K562 (cell line): ENCODE data around the gene AREL1. TPM values are rescaled to one million over a fixed set of nuclear protein-coding genes. Genes with fewer than 3 reads are reported as not detected.
A peak's percentile ranks its signal among the peaks of the same experiment; 100 is the strongest.

Experiments
- CCNT2 ChIP-seq: IDR thresholded peaks from 2 replicates; pipeline ENCODE4 v1.6.1; 2011; ENCODE audit warnings: borderline replicate concordance, low read depth, mild to moderate bottlenecking, moderate library complexity, mixed read lengths, low read length; ENCODE audit not compliant: insufficient read length; ENCODE audit errors: extremely low read depth
- COPS2 ChIP-seq: fragments of 450-650 bp; conservative IDR thresholded peaks from 2 replicates; pipeline ENCODE4 v1.6.1; 2016; ENCODE audit warnings: mild to moderate bottlenecking, moderate library complexity
- DEAF1 ChIP-seq: fragments of 450-650 bp; formaldehyde crosslinking; IDR thresholded peaks from 2 replicates; pipeline ENCODE4 v1.4.0; 2020; ENCODE audit warnings: mild to moderate bottlenecking, moderate library complexity
- FOXO4 ChIP-seq: fragments of 450-650 bp; formaldehyde crosslinking; IDR thresholded peaks from 2 replicates; pipeline ENCODE4 v1.4.0; 2020; ENCODE audit warnings: mild to moderate bottlenecking, moderate library complexity
- HIVEP1 ChIP-seq: fragments of 250-450 bp; sonication (Bioruptor Pico); IDR thresholded peaks from 2 replicates; pipeline ENCODE4 v1.4.0; 2020; ENCODE audit warnings: mild to moderate bottlenecking
- MBD1 ChIP-seq: fragments of 250-450 bp; sonication (Bioruptor Pico); IDR thresholded peaks from 2 replicates; pipeline ENCODE4 v1.8.0; 2022; ENCODE audit warnings: inconsistent platforms
- NKRF ChIP-seq: fragments of 450-650 bp; IDR thresholded peaks from 2 replicates; pipeline ENCODE4 v1.6.1; 2016; ENCODE audit warnings: borderline replicate concordance
- NONO ChIP-seq, 2 experiments: fragments of 200-400 bp in 1 of 2; fragments of 450-650 bp in 1 of 2; formaldehyde crosslinking in 1 of 2; IDR thresholded peaks; 2 replicates each; pipeline ENCODE4 v1.6.1; 2017; ENCODE audit warnings: low read depth in 2 of 2, mild to moderate bottlenecking in 2 of 2, moderate library complexity in 2 of 2, low read length in 1 of 2
- SUPT5H ChIP-seq: fragments of 450-650 bp; IDR thresholded peaks from 2 replicates; pipeline ENCODE4 v1.6.1; 2016
- THRB ChIP-seq: fragments of 450-650 bp; formaldehyde crosslinking; conservative IDR thresholded peaks from 2 replicates; pipeline ENCODE4 v1.4.0; 2022; ENCODE audit warnings: mild to moderate bottlenecking, missing genetic modification characterization
- TRIM24 ChIP-seq, 2 experiments: fragments of 450-650 bp; IDR thresholded peaks; 2 replicates each; pipeline ENCODE4 v1.6.1; 2016
- TSC22D4 ChIP-seq: fragments of 450-650 bp; IDR thresholded peaks from 2 replicates; pipeline ENCODE4 v1.6.1; 2016; ENCODE audit warnings: missing genetic modification characterization, missing biosample characterization, control low read depth
- ZBTB12 ChIP-seq: fragments of 250-450 bp; sonication (Bioruptor Pico); IDR thresholded peaks from 2 replicates; pipeline ENCODE4 v1.4.0; 2020
- ZNF133 ChIP-seq: fragments of 250-450 bp; sonication (Bioruptor Pico); IDR thresholded peaks from 2 replicates; pipeline ENCODE4 v1.4.0; 2020; ENCODE audit warnings: mild to moderate bottlenecking
- ZNF146 ChIP-seq: IDR thresholded peaks from one replicate; pipeline ENCODE4 v1.6.1; 2018; ENCODE audit warnings: missing compliant biosample characterization; ENCODE audit not compliant: unreplicated experiment
- ZNF175 ChIP-seq: fragments of 200-800 bp; sonication (Bioruptor generic); IDR thresholded peaks from 2 replicates; pipeline ENCODE4 v1.6.1; 2016; ENCODE audit warnings: low read depth, mild to moderate bottlenecking, missing genetic modification characterization, missing compliant biosample characterization
- ZNF232 ChIP-seq: sonication (generic); formaldehyde crosslinking; IDR thresholded peaks from 2 replicates; pipeline ENCODE4 v1.8.0; 2022; ENCODE audit warnings: mild to moderate bottlenecking, missing genetic modification reagents
- polyA plus RNA-seq, 8 experiments: library from polyadenylated mRNA; depleted of rRNA in 4 of 8; stranded (reverse) in 5 of 8; unstranded in 3 of 8; fragments of >200 nt; fragmentation: Nextera tagmentation in 2 of 8; fragmentation: Illumina TruSeq in 1 of 8; extraction: Ambion mirVana in 2 of 8; extraction: Trizol in 1 of 8; gene quantifications; 2 replicates each; pipeline versions ENCODE4 v1.2.1 to v1.2.3, GENCODE V29; 2011 to 2014; ENCODE audit warnings: inconsistent platforms in 1 of 8, missing spikeins in 1 of 8
- total RNA-seq, 7 experiments: library from RNA; depleted of rRNA in 6 of 7; stranded (reverse); fragments of >200 nt in 6 of 7; fragmentation: Illumina TruSeq in 2 of 7; extraction: Trizol in 2 of 7; gene quantifications; 2 replicates each; pipeline versions ENCODE4 v1.2.1 to v1.2.3, GENCODE V29; 2011 to 2021; ENCODE audit warnings: low replicate concordance in 1 of 7

Gene AREL1
- total and polyA plus RNA-seq, 9 of the 15 experiments (the other 6 are each of a cell fraction or from before 2014, with no cell fraction given): 6.0 to 24.8 (median 16.6) TPM

GRCh38 chr14:74712499-74713394 is at the start of gene AREL1, which contains the start of gene FCF1 (continued):
- TF ChIP-seq SUPT5H (peak; percentile 76), HIVEP1 (CRISPR knock-in tag) (0 out of 2 replicates have a peak, but pooled peaks have one; percentile 44), TSC22D4 (no peak), ZNF175 (CRISPR knock-in tag) (no peak), ZNF232 (CRISPR knock-in tag) (no peak), THRB (CRISPR knock-in tag) (no peak), ZNF146 (no peak), TRIM24 (IDR thresholded peaks at IDR 0.05) (peak in 1 of 2 experiments; percentile 19; a peak in 1 of 4 replicates), NKRF (peak; percentile 84), ZBTB12 (CRISPR knock-in tag) (peak; percentile 92), CCNT2 (no peak), NONO (IDR thresholded peaks at IDR 0.05; ENCODE audit: low read depth in 2 of 2, low read length in 1 of 2) (no peak; a peak in 1 of 4 replicates), COPS2 (no peak), MBD1 (CRISPR knock-in tag) (no peak), FOXO4 (CRISPR knock-in tag) (no peak), ZNF133 (CRISPR knock-in tag) (no peak), DEAF1 (CRISPR knock-in tag) (no peak)
